OCI-LY7 (cell line): ENCODE measurements around the gene WDR73. TPM values are rescaled to one million over a fixed set of nuclear protein-coding genes. Genes with fewer than 3 reads are reported as not detected.

Source experiments
- BruUV-seq: library from RNA; stranded (reverse); fragments of 400-500 nt; replicated peaks from 2 replicates; lab custom pipeline; 2021; lab: Mats Ljungman, UMichigan
- CTCF ChIA-PET: fragments of 300-600 bp; sonication (Branson Sonifier 250); formaldehyde crosslinking; loops from one replicate; lab custom pipeline; 2022; ENCODE audit warnings: antibody characterized with exemption; ENCODE audit not compliant: unreplicated experiment; lab: Charles Lee
- POLR2A ChIA-PET: fragments of 300-600 bp; sonication (Branson Sonifier 250); formaldehyde crosslinking; loops from one replicate; lab custom pipeline; 2022; ENCODE audit warnings: antibody characterized with exemption; lab: Charles Lee
- DNase-seq: peaks from one replicate; pipeline ENCODE4 v3.0.0-alpha.2; 2015; ENCODE audit warnings: low spot score
- H2AFZ ChIP-seq: fragments of 200-600 bp; sonication (generic), shearing (Covaris generic); 2 replicates; pipeline ENCODE4 v1.6.1; 2014; ENCODE audit warnings: mild to moderate bottlenecking, antibody characterized with exemption, low read length, moderate library complexity
- H3K27ac ChIP-seq: fragments of 200-600 bp; sonication (generic); 2 replicates; pipeline ENCODE4 v1.5.1; 2014; ENCODE audit warnings: mixed run types, low read depth, mild to moderate bottlenecking, moderate library complexity, low read length, inconsistent platforms; ENCODE audit not compliant: poor library complexity, severe bottlenecking
- H3K36me3 ChIP-seq: fragments of 200-600 bp; sonication (generic); 2 replicates; pipeline ENCODE4 v1.6.1; 2014; ENCODE audit warnings: mild to moderate bottlenecking, antibody characterized with exemption, low read length, moderate library complexity, mixed read lengths; ENCODE audit not compliant: insufficient read depth
- H3K4me1 ChIP-seq: fragments of 200-600 bp; sonication (generic); 2 replicates; pipeline ENCODE4 v1.5.1; 2014; ENCODE audit warnings: mild to moderate bottlenecking, low read length; ENCODE audit not compliant: insufficient read depth, poor library complexity, severe bottlenecking
- H3K4me2 ChIP-seq: fragments of 200-600 bp; sonication (generic); 2 replicates; pipeline ENCODE4 v1.6.1; 2014; ENCODE audit warnings: mild to moderate bottlenecking, low read length
- H3K4me3 ChIP-seq: fragments of 200-600 bp; sonication (generic); 2 replicates; pipeline ENCODE4 v1.5.1; 2014; ENCODE audit warnings: mild to moderate bottlenecking, low read depth, low read length; ENCODE audit not compliant: poor library complexity, severe bottlenecking
- H3K79me2 ChIP-seq: fragments of 200-600 bp; sonication (generic); 2 replicates; pipeline ENCODE4 v1.6.1; 2016; ENCODE audit warnings: low read depth, mild to moderate bottlenecking, low read length, moderate library complexity, mixed read lengths; ENCODE audit not compliant: insufficient read depth
- H3K9me2 ChIP-seq: fragments of 200-600 bp; sonication (generic); 2 replicates; pipeline ENCODE4 v1.6.1; 2016; ENCODE audit warnings: mild to moderate bottlenecking, low read length, mixed read lengths; ENCODE audit not compliant: insufficient read depth
- H3K9me3 ChIP-seq: fragments of 200-600 bp; sonication (generic); 2 replicates; pipeline ENCODE4 v1.6.1; 2014; ENCODE audit warnings: mild to moderate bottlenecking, mixed run types, low read length, mixed read lengths
- H4K20me1 ChIP-seq: fragments of 200-600 bp; sonication (generic); 2 replicates; pipeline ENCODE4 v1.6.1; 2014; ENCODE audit warnings: mild to moderate bottlenecking, antibody characterized with exemption, low read length, moderate library complexity, mixed read lengths; ENCODE audit not compliant: insufficient read depth
- CTCF ChIP-seq: fragments of 200-600 bp; sonication (generic); conservative IDR thresholded peaks from 2 replicates; pipeline ENCODE4 v1.5.1; 2014; ENCODE audit warnings: mild to moderate bottlenecking, antibody characterized with exemption, low read length, moderate library complexity, mixed read lengths
- EZH2phosphoT487 ChIP-seq: fragments of 200-600 bp; sonication (generic); IDR thresholded peaks from 2 replicates; pipeline ENCODE4 v1.6.1; 2018; ENCODE audit warnings: low read depth, borderline replicate concordance, mild to moderate bottlenecking, mixed run types, antibody characterized with exemption, low read length, moderate library complexity, mixed read lengths
- intact Hi-C: fragments of 100-400 bp; cut with micrococcal nuclease; formaldehyde crosslinking; loops from one replicate; pipeline ENCODE4 v1.10.0; 2022; ENCODE audit not compliant: unreplicated experiment
- total RNA-seq, 2 experiments: library from RNA; depleted of rRNA in 1 of 2; stranded (reverse); fragments of >200 nt in 1 of 2; shearing (Covaris generic) in 1 of 2; gene quantifications; 2 replicates each; pipeline ENCODE4 v1.2.3, GENCODE V29; 2014 to 2022

The WDR73 gene
- total RNA-seq, 2 experiments from 2014 or later: 28.7 to 38.1 TPM

GRCh38 chr15:84603630-84604379 is 50.3 kb downstream of the WDR73 start:
- POLR2A ChIA-PET: interaction anchor here (0.7 kb wide), 1 partner anchor 532 kb away, joined by 3 read pairs; no protein-coding TSS in a partner anchor

GRCh38 chr15:84601555-84601838 is 52.6 kb downstream of the WDR73 start:
- ChIA-PET POLR2A (interaction anchor here (0.6 to 1.2 kb wide), 8 partner anchors 21 to 1201 kb away, joined by 3 to 5 read pairs (median 4); no protein-coding TSS in a partner anchor), CTCF (interaction anchor here (1.0 kb wide), 1 partner anchor 34 kb away, joined by 4 read pairs; no protein-coding TSS in a partner anchor)
- no peak for DNase-seq
- intact Hi-C loops: no loop called here
- peak overlapping the region; percentile 92; the same call in 1 of the 2 replicates for H2AFZ ChIP-seq
- H3K4me3 ChIP-seq: peak overlapping the region; percentile 83
- peaks cover 6% of the 10 kb centered on the region for H3K36me3 ChIP-seq
- H3K79me2 ChIP-seq: peaks cover 7% of the 10 kb centered on the region; the same call in 1 of the 2 replicates
- no peaks in the 10 kb centered on the region for H4K20me1 ChIP-seq
- H3K4me1 ChIP-seq: peaks cover 47% of the 10 kb centered on the region
- peak overlapping the region; percentile 73 for H3K4me2 ChIP-seq
- no peaks in the 10 kb centered on the region for H3K9me3 ChIP-seq
- TF ChIP-seq CTCF: no peak
- TF ChIP-seq EZH2phosphoT487: no peak
- no peaks in the 10 kb centered on the region for H3K9me2 ChIP-seq
- H3K27ac ChIP-seq: no peak overlapping the region
- no TSS peak for BruUV-seq

More at GRCh38 chr15:84603630-84604379, 50.3 kb downstream of the WDR73 start:
- Histone ChIP-seq H3K27ac (no peak overlapping the region), H3K9me3 (no peaks in the 10 kb centered on the region), H3K4me1 (peaks cover 35% of the 10 kb centered on the region), H3K36me3 (peaks cover 10% of the 10 kb centered on the region), H3K4me3 (no peak overlapping the region), H3K79me2 (peaks cover 7% of the 10 kb centered on the region; the same call in 1 of the 2 replicates), H3K4me2 (peak overlapping the region; percentile 13; the same call in 1 of the 2 replicates), H3K9me2 (no peaks in the 10 kb centered on the region), H2AFZ (no peak overlapping the region), H4K20me1 (no peaks in the 10 kb centered on the region)
- DNase-seq: no peak
- CTCF ChIA-PET: no interaction called here
- intact Hi-C loops: no loop called here
- TF ChIP-seq CTCF: no peak
- no peak for TF ChIP-seq EZH2phosphoT487
- BruUV-seq: no TSS peak
